ENCODE measurements around the gene NAA38. TPM values are rescaled to one million over a fixed set of nuclear protein-coding genes. Genes with fewer than 3 reads are reported as not detected.

NAA38 gene
- total RNA-seq, 1 donor = 29.7 TPM

GRCh38 chr17:7884581-7885366 is 27.4 kb upstream of the NAA38 start:
- Histone ChIP-seq H3K9me3 (ENCODE audit: low read depth, low read length) (no peaks in the 10 kb centered on the region), H3K27ac (ENCODE audit: low read depth, low read length) (no peak overlapping the region), H2AFZ (ENCODE audit: low read length) (no peak overlapping the region), H4K20me1 (ENCODE audit: insufficient read depth, low read length) (peaks cover 18% of the 10 kb centered on the region), H3K27me3 (ENCODE audit: insufficient read depth, low read length) (no peaks in the 10 kb centered on the region), H3K4me1 (ENCODE audit: insufficient read depth, low read length) (peaks cover 42% of the 10 kb centered on the region), H3K4me2 (ENCODE audit: insufficient read depth, low read length) (peak overlapping the region; percentile 97), H3K36me3 (ENCODE audit: insufficient read depth, low read length) (peaks cover 28% of the 10 kb centered on the region), H3K4me3 (ENCODE audit: insufficient read depth, low read length) (peak overlapping the region; percentile 95), H3K79me2 (ENCODE audit: insufficient read depth, low read length) (peaks cover 27% of the 10 kb centered on the region)
- no peak for TF ChIP-seq CTCF (IDR thresholded peaks at IDR 0.05; ENCODE audit: extremely low read depth, low read depth, low read length)
- DNase-seq (ENCODE audit: insufficient read length, low spot score, missing footprints) = peak; percentile 90

- Histone ChIP-seq H3K4me2 (ENCODE audit: insufficient read depth, low read length) (peak overlapping the region; percentile 90), H2AFZ (ENCODE audit: low read length) (peak overlapping the region; percentile 62), H3K9me3 (ENCODE audit: low read depth, low read length) (no peaks in the 10 kb centered on the region), H3K4me3 (ENCODE audit: insufficient read depth, low read length) (peak overlapping the region; percentile 64), H3K79me2 (ENCODE audit: insufficient read depth, low read length) (peaks cover 18% of the 10 kb centered on the region), H3K27me3 (ENCODE audit: insufficient read depth, low read length) (no peaks in the 10 kb centered on the region), H4K20me1 (ENCODE audit: insufficient read depth, low read length) (peaks cover 9% of the 10 kb centered on the region), H3K4me1 (ENCODE audit: insufficient read depth, low read length) (peaks cover 33% of the 10 kb centered on the region), H3K36me3 (ENCODE audit: insufficient read depth, low read length) (peaks cover 33% of the 10 kb centered on the region), H3K27ac (ENCODE audit: low read depth, low read length) (peak overlapping the region; percentile 68)
- DNase-seq (ENCODE audit: insufficient read length, low spot score, missing footprints) = peak; percentile 88
- no peak for TF ChIP-seq CTCF (IDR thresholded peaks at IDR 0.05; ENCODE audit: extremely low read depth, low read depth, low read length)
These were observed 26.5 kb upstream of the NAA38 start for GRCh38 chr17:7883781-7884386.

GRCh38 chr17:7882629-7883028 is 25.3 kb upstream of the NAA38 start:
- H2AFZ ChIP-seq (ENCODE audit: low read length) = no peak overlapping the region
- peaks cover 9% of the 10 kb centered on the region for H3K79me2 ChIP-seq (ENCODE audit: insufficient read depth, low read length)
- no peaks in the 10 kb centered on the region for H3K9me3 ChIP-seq (ENCODE audit: low read depth, low read length)
- H3K4me3 ChIP-seq (ENCODE audit: insufficient read depth, low read length) = no peak overlapping the region
- no peak for TF ChIP-seq CTCF (IDR thresholded peaks at IDR 0.05; ENCODE audit: extremely low read depth, low read depth, low read length)
- peak overlapping the region; percentile 68 for H3K27ac ChIP-seq (ENCODE audit: low read depth, low read length)
- DNase-seq (ENCODE audit: insufficient read length, low spot score, missing footprints) = no peak
- no peaks in the 10 kb centered on the region for H3K27me3 ChIP-seq (ENCODE audit: insufficient read depth, low read length)
- H3K4me2 ChIP-seq (ENCODE audit: insufficient read depth, low read length) = no peak overlapping the region
- H3K4me1 ChIP-seq (ENCODE audit: insufficient read depth, low read length) = peaks cover 21% of the 10 kb centered on the region
- peaks cover 38% of the 10 kb centered on the region for H3K36me3 ChIP-seq (ENCODE audit: insufficient read depth, low read length)
- H4K20me1 ChIP-seq (ENCODE audit: insufficient read depth, low read length) = no peaks in the 10 kb centered on the region

- no peaks in the 10 kb centered on the region for H4K20me1 ChIP-seq (ENCODE audit: insufficient read depth, low read length)
- peaks cover 38% of the 10 kb centered on the region for H3K36me3 ChIP-seq (ENCODE audit: insufficient read depth, low read length)
- TF ChIP-seq CTCF (IDR thresholded peaks at IDR 0.05; ENCODE audit: extremely low read depth, low read depth, low read length) = no peak
- no peak overlapping the region for H3K4me3 ChIP-seq (ENCODE audit: insufficient read depth, low read length)
- no peaks in the 10 kb centered on the region for H3K9me3 ChIP-seq (ENCODE audit: low read depth, low read length)
- DNase-seq (ENCODE audit: insufficient read length, low spot score, missing footprints) = no peak
- H3K4me1 ChIP-seq (ENCODE audit: insufficient read depth, low read length) = peaks cover 18% of the 10 kb centered on the region
- peaks cover 9% of the 10 kb centered on the region for H3K79me2 ChIP-seq (ENCODE audit: insufficient read depth, low read length)
- no peak overlapping the region for H2AFZ ChIP-seq (ENCODE audit: low read length)
- H3K4me2 ChIP-seq (ENCODE audit: insufficient read depth, low read length) = no peak overlapping the region
- no peak overlapping the region for H3K27ac ChIP-seq (ENCODE audit: low read depth, low read length)
- H3K27me3 ChIP-seq (ENCODE audit: insufficient read depth, low read length) = no peaks in the 10 kb centered on the region
These were observed 24.7 kb upstream of the NAA38 start for GRCh38 chr17:7882068-7882467.
